Astrocyte of the hippocampus (primary cell): ENCODE data around the gene ADSS1.
A peak's percentile ranks its signal among the peaks of the same experiment; 100 is the strongest.

Source experiments
- DNase-seq: peaks from one replicate; pipeline ENCODE4 v3.0.0; 2011; ENCODE audit warnings: low read depth, low spot score

ADSS1 gene

GRCh38 chr14:104723651-104724406, at the start of gene ADSS1:
Gene ADSS1 (plus strand): TSS chr14:104724229. CDS start chr14:104724271, 42 bp downstream.
- peak; percentile 68 for DNase-seq

DNA sequence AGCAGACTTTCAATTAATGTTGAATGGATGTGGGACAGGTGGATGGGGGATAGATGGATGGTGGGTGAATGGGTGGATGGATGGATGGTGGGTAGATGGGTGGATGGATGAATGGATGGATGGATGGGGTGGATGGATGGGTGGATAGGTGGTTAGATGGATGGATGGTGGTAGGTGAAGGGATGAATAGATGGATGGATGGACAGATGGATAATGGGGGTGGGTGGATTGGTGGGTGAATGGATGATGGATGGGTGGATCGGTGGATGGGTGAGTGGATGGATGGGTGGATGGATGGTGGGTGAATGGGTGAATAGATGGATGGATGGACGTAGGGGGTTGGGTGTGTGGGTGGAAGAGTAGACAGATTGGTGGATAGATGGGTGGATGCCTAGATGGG, 48.6 kb upstream of the ADSS1 start:
- DNase-seq: no peak

DNA sequence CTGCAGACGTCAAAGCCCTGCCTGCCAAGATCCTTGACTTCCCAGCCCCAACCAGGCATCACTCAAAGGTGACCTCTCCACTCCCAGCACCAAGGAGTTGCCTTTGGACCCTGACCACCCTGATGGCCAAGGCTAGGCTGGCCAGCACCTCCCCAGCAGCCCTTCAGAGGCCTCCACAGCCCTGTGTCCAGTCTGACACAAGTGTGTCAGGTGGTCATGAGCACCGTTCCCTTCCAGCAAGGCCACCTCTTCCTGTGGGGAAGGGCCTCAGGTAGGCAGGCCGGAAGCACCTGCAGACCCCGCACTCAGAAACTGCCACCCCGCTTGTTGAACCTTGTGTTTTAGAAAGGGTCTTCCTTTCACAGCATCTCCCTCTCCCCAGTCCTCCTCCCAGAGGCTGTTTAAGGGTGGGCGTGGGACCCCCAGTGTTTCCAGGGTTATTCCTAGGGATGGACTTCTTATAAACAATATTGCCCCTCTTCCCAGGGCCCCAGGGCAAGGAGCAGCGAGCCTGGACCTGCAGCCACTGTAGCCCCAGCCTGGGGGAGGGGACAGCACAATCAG, 47.8 kb upstream of the ADSS1 start:
- no peak for DNase-seq

DNA sequence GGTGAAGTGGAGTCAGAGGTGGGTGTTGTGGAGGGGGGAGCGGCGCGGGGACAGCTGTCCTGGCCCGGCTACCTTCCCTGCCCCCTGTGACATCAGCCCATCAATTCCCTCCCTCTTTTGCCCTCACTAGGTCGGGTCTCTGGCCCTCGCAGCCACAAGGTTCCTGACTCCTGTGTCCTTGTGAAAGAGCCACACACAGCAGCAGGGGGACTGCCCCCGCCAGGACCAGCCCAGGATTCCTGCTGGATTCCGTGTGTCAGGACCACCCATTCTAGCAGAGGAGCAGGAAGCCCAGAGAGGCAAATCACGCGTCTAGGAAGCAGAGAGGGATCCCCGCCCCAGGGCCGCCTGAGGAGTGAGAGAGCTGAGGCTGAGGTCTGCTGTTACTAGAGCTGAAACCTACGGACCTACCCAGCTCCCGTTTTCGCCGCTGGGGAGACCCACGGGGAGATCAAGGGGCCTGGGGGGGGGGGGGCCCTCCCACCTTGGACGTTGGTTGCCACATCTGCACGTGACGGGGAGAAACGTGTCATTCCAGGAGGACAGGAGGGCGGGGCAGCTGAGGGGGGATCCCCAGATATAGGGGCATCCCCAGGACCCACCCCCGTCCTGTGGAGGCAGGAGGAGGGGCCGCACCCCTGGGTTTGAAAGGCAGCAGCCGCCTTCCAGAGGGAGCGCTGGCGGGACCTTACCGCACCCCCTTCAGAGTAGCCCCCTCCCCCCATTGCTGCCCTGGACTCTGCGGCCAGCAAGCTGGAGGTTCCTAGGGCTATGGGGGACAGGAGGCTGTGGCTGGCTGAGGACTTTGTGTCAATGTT, 47.1 kb upstream of the ADSS1 start:
- peak; percentile 46 for DNase-seq

GRCh38 chr14:104677512-104678332, 46.3 kb upstream of the ADSS1 start:
- DNase-seq: peak; percentile 88

DNA sequence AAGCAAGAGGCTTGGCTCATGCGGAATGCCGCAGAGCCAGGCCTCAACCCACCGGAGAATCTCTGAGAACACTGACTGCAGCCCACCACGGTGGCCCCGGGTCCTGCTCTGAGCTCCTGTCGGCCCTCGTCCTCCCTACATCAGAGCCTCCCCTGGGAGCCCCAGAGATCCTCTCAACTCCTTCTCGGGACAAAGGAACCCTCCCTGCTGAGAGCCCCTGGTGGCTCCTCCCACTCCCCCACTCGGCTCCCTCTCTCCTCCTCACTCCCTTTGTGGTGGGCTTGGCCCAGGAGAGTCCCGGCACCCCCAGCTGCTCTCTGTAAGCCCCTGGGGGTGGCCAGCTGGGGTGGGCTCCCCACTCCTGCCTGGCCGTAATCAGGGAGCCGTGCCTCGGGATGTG, 45.7 kb upstream of the ADSS1 start:
- DNase-seq: peak; percentile 69

GRCh38 chr14:104678901-104679705, 44.9 kb upstream of the ADSS1 start:
- DNase-seq: no peak

DNA sequence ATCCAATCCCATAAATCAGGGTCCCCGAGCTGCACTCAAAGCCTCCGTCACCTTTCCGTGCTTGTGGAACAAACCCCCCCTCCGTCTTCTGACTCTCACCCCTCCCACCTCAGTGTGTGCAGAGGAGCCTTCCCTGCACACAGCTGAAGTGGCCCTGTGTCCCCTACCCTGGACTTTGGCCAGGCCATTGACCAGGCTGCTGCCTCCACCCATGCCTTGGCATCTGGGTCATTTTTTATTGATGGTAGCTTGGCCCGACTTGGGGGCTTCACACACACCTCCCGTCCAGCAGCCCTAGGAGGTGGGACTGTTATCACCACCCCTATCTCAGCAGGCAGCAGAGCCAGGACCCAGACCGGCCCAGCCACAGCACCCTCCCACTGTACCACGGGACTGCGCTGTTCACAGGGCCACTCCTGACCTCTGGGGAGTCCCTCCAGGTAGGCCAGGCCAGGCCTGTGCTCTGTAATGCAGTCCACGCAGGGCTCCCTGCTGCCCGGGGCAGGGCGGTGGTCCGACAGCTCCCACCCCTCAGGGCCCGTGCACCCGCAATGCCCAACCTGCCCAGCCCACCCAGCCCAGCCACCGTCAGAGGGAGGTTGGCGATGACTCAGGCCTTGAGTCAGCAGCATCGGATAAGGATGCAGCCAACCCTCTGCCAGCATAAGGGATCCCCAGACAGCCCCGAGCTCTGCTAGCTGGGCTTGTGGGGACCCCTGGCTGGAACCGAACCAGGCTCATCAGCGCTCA, 43.8 kb upstream of the ADSS1 start:
- DNase-seq: peak; percentile 92

DNA sequence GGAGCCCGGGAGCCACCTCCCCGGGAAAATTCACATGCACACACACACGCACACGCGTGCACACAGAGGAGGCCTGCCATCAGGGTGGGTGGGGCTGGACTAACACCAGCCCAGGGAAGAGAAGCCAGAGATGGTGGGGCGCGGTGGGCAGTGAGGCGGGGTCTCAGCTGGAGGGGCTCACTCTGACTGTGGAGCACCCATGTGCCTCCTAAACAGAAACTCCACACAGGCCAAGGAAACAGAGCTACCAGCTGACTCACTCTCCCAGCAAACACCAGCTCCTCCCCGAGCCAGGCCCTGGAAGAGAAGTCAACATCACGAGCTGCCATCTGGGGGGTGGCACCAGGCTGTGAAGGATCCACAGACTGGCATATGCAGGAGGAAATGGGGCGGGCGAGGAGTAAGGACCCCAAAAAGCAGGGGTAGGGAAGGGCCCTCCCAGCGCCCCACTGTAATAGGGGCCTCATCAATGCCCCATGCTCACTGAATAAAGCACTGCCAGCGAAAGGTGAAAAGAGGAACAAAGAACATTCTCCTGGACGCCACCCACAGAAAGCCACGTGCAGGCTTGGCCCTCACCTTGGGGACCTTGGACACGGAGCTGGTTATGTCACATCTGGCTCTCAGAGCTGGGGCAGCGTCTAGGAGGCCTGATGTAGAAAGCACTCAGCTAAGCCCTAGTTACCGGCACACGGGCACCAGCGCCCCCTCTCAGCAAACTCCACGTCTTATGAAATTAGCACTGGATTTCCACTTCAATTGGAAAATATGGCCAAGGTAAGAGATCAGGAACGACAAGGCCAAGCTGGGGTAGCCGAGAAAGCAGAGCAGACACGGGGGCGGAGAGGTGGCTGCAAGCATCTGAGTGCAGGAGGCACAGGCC, 43.0 kb upstream of the ADSS1 start:
- DNase-seq: peak; percentile 83

DNA sequence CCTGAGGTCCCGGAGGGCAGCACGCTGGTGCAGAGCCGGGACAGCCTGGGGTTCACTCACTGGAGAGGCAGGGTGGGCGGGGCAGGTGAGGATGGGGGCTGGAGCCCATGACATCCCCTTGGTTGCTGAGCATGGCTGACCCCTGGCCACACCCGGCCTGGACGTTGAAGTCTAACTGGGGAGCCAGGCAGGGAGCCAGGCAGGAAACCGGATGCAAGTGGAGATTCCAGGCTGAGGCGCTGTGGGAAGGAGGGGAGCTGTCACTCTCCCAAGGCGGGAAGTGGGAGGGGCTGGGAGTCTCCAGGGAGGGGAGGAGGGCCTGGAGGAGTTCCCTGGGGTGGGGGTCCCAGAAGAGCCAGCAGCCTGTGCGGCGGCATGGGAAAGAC, 42.3 kb upstream of the ADSS1 start:
- DNase-seq: peak; percentile 83

GRCh38 chr14:104682107-104682593, 41.9 kb upstream of the ADSS1 start:
- DNase-seq: no peak

DNA sequence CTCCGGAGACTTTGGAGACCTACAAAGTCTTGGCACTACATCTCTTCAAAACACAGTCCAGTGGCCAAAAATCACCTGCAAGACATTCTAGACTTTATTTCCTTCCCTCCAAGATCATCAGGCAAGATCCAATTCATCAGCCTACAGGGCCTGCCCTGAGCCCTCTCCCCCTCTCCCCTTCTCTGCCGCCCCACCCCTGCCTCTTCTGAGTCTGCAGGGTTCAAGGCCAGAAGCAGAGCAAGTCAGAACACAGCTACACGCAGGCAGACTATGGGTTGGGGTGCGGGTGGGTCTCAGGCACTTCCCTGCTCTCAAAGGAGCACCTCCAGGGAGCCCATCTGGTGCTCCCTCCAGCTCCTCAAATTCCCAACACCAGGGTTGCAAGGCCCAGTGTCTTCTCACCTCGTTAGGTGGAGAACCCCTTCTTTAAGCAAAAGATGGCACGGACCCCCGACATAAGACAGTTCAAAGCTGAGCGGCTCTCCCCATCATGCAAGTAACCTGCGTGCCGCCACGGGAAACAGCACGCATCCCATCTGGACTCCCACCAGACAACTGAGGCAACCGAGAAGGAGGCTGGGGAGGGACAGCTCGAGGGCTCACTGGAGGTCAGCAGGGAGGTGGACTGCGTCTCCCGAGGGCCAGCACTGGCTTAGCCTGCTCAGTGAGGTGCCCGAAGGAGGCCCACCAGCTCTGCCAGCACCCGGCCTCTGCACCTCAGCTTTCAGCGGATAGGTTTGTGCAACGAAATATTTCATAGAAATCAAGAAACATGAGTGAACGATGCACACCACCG, 40.2 kb upstream of the ADSS1 start:
- no peak for DNase-seq

- no peak for DNase-seq
Measured at GRCh38 chr14:104684449-104684821, 39.6 kb upstream of the ADSS1 start.

- DNase-seq: no peak
Measured at GRCh38 chr14:104685216-104685997, 38.6 kb upstream of the ADSS1 start.

- DNase-seq: no peak
Measured at GRCh38 chr14:104685998-104686610, 37.9 kb upstream of the ADSS1 start.

DNA sequence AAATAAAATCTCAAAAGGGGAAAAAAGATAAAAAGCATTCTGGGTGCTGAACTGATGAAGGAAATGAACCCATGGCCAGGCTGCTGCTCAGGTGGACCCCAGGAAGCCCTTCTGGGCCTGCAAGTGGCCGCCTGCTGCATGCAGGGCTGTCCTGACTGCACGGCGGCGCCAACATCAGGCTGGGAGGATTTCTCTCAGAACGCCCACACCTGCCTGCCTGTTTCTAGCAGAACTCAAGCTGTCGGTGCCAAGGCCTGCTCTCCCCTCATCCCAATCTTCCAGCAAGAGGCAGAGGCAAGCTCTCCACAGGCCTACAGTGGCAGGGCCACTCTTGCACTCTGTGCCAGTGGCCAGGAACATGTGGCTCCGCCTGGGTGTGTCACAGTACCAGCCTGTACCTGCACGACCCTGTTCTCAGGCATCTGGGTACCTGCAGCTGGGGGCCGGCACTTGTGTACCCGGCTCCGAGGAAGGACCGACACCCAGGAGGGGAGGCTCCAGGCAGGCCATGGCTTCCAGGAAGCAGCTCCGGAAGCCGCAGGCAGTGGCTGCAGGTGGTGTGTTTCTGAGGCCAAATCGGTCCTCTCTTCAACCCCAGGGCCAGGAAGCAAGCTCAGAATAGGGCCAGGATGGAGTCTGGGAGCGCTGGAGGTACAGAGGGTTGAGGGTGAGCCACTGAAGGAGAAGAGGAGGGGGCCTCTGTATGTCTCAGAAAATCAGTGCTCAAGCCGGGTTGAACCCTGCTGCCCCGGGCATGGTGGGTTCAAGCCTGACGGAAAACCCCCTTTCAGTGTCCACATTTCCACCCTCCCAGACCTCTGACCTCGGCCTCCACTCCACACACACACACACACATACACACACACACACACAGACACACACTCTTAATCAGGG, 37.2 kb upstream of the ADSS1 start:
- DNase-seq: no peak
